Measurements from ENCODE around the gene LMX1A. TPM values are rescaled to one million over a fixed set of nuclear protein-coding genes. Genes with fewer than 3 reads are reported as not detected.

LMX1A gene
- total and polyA plus RNA-seq, 2 of the 13 experiments (the other 11 are each of a cell fraction or from before 2014, with no cell fraction given), result 0.07 TPM; not detected in 1

GRCh38 chr1:165403835-165404482 is 47.4 kb upstream of the LMX1A start (continued):
- TF ChIP-seq, protein P1, sequence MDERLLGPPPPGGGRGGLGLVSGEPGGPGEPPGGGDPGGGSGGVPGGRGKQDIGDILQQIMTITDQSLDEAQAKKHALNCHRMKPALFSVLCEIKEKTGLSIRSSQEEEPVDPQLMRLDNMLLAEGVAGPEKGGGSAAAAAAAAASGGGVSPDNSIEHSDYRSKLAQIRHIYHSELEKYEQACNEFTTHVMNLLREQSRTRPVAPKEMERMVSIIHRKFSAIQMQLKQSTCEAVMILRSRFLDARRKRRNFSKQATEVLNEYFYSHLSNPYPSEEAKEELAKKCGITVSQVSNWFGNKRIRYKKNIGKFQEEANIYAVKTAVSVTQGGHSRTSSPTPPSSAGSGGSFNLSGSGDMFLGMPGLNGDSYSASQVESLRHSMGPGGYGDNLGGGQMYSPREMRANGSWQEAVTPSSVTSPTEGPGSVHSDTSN (CRISPR knock-in tag; IDR thresholded peaks at IDR 0.05), result no peak
- no peak for TF ChIP-seq ZNF12 (CRISPR knock-in tag; IDR thresholded peaks at IDR 0.05)
- no peak for TF ChIP-seq GMEB2 (CRISPR knock-in tag; IDR thresholded peaks at IDR 0.05; ENCODE audit: low read depth)
- TF ChIP-seq, protein P2, sequence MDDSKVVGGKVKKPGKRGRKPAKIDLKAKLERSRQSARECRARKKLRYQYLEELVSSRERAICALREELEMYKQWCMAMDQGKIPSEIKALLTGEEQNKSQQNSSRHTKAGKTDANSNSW (CRISPR knock-in tag; IDR thresholded peaks at IDR 0.05; ENCODE audit: borderline replicate concordance), result no peak
- peak; percentile 59; the same call in 1 of the 2 replicates for TF ChIP-seq ARID3A (IDR thresholded peaks at IDR 0.05; ENCODE audit: low read depth, low read length)
- TF ChIP-seq ZNF510 (CRISPR knock-in tag; IDR thresholded peaks at IDR 0.05; ENCODE audit: low read depth), result no peak
- TF ChIP-seq FOXC1 (CRISPR knock-in tag; IDR thresholded peaks at IDR 0.05; ENCODE audit: borderline replicate concordance), result no peak
- no peak for TF ChIP-seq ZNF550 (CRISPR knock-in tag; IDR thresholded peaks at IDR 0.05; ENCODE audit: borderline replicate concordance)
- TF ChIP-seq TEAD3 (CRISPR knock-in tag; optimal IDR thresholded peaks at IDR 0.05; ENCODE audit: borderline replicate concordance), result peak; percentile 61
- TF ChIP-seq RARA (CRISPR knock-in tag; IDR thresholded peaks at IDR 0.05), result no peak
- TF ChIP-seq IRX3 (CRISPR knock-in tag; IDR thresholded peaks at IDR 0.05; ENCODE audit: borderline replicate concordance, low read depth), result no peak
- no peak for TF ChIP-seq WIZ (CRISPR knock-in tag; IDR thresholded peaks at IDR 0.05)
- TF ChIP-seq, protein P3, sequence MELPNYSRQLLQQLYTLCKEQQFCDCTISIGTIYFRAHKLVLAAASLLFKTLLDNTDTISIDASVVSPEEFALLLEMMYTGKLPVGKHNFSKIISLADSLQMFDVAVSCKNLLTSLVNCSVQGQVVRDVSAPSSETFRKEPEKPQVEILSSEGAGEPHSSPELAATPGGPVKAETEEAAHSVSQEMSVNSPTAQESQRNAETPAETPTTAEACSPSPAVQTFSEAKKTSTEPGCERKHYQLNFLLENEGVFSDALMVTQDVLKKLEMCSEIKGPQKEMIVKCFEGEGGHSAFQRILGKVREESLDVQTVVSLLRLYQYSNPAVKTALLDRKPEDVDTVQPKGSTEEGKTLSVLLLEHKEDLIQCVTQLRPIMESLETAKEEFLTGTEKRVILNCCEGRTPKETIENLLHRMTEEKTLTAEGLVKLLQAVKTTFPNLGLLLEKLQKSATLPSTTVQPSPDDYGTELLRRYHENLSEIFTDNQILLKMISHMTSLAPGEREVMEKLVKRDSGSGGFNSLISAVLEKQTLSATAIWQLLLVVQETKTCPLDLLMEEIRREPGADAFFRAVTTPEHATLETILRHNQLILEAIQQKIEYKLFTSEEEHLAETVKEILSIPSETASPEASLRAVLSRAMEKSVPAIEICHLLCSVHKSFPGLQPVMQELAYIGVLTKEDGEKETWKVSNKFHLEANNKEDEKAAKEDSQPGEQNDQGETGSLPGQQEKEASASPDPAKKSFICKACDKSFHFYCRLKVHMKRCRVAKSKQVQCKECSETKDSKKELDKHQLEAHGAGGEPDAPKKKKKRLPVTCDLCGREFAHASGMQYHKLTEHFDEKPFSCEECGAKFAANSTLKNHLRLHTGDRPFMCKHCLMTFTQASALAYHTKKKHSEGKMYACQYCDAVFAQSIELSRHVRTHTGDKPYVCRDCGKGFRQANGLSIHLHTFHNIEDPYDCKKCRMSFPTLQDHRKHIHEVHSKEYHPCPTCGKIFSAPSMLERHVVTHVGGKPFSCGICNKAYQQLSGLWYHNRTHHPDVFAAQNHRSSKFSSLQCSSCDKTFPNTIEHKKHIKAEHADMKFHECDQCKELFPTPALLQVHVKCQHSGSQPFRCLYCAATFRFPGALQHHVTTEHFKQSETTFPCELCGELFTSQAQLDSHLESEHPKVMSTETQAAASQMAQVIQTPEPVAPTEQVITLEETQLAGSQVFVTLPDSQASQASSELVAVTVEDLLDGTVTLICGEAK (IDR thresholded peaks at IDR 0.05), result no peak
- TF ChIP-seq, protein P3 (CRISPR knock-in tag; IDR thresholded peaks at IDR 0.05), result no peak
- TF ChIP-seq ZFP62 (CRISPR knock-in tag; IDR thresholded peaks at IDR 0.05), result no peak
- TF ChIP-seq THYN1 (CRISPR knock-in tag; IDR thresholded peaks at IDR 0.05; ENCODE audit: borderline replicate concordance, low read depth), result no peak
